Measurements from ENCODE around the gene TMEM132C. TPM values are rescaled to one million over a fixed set of nuclear protein-coding genes. Genes with fewer than 3 reads are reported as not detected.

TMEM132C gene
- total and polyA plus RNA-seq, 2 of the 4 experiments (the other 2 are of a cell fraction): not detected

GRCh38 chr12:128698301-128698972, 431.5 kb downstream of the TMEM132C start:
- no peak overlapping the region for H2AFZ ChIP-seq (replicated peaks; ENCODE audit: low read length, poor library complexity)
- in situ Hi-C loops (cut with MboI; ENCODE audit: low sequenced_read_pairs) (no loop called here), intact Hi-C loops (cut with micrococcal nuclease) (no loop called here), dilution Hi-C loops (cut with HindIII; ENCODE audit: low sequenced_read_pairs, unreplicated experiment) (no loop called here)
- no peak overlapping the region for H3K27ac ChIP-seq (ENCODE audit: insufficient read depth, low read length)
- no peak overlapping the region for H3K4me3 ChIP-seq (ENCODE audit: insufficient read depth, low read depth, low read length)
- no peak overlapping the region for H3K18ac ChIP-seq (ENCODE audit: low read depth, low read length)
- H3K23ac ChIP-seq (ENCODE audit: low read depth, low read length): no peak overlapping the region
- no peaks in the 10 kb centered on the region for H3K36me3 ChIP-seq (ENCODE audit: control insufficient read depth, insufficient read depth, low read length)
- H3K9ac ChIP-seq (ENCODE audit: low read depth, low read length): no peak overlapping the region
- H2BK5ac ChIP-seq (ENCODE audit: low read depth, low read length, poor library complexity, severe bottlenecking): no peak overlapping the region
- ChIA-PET CTCF (no interaction called here), POLR2A (ENCODE audit: unreplicated experiment) (no interaction called here)
- H3K56ac ChIP-seq (ENCODE audit: extremely low read depth, insufficient read depth, low read length): no peak overlapping the region
- no peak overlapping the region for H2BK120ac ChIP-seq (ENCODE audit: low read depth, low read length)
- H4K20me1 ChIP-seq (ENCODE audit: insufficient read depth, low read length): no peaks in the 10 kb centered on the region
- no TSS peak for BruUV-seq (replicated peaks)
- H4K5ac ChIP-seq (ENCODE audit: low read depth, low read length): no peak overlapping the region
- H3K4ac ChIP-seq (ENCODE audit: low read depth, low read length): no peak overlapping the region
- 60% methylated on average over 1 of the region's 12 CpGs; no CpG with 5 or more reads in 1 of the 2 experiments for WGBS, 2 experiments (ENCODE audit: extremely low coverage in 2 of 2, insufficient read length in 1 of 2)
- H3K9me1 ChIP-seq (ENCODE audit: insufficient read depth, low read length): no peaks in the 10 kb centered on the region
- no peak overlapping the region for H2BK15ac ChIP-seq (ENCODE audit: low read depth, low read length)
- H2AK9ac ChIP-seq (replicated peaks; ENCODE audit: low read depth, low read length, poor library complexity): no peak overlapping the region
- no peaks in the 10 kb centered on the region for H3K4me1 ChIP-seq (ENCODE audit: control insufficient read depth, insufficient read depth, low read length)
- H2AK5ac ChIP-seq (ENCODE audit: low read depth, low read length): no peak overlapping the region
- H2BK20ac ChIP-seq (ENCODE audit: low read depth, low read length): no peak overlapping the region
- no peak for TF ChIP-seq MXI1 (IDR thresholded peaks at IDR 0.05; ENCODE audit: borderline replicate concordance, low read depth, low read length)
- no peak for TF ChIP-seq RAD21 (IDR thresholded peaks at IDR 0.05; ENCODE audit: low read length)
- TF ChIP-seq BHLHE40 (IDR thresholded peaks at IDR 0.05; ENCODE audit: low read depth, low read length): no peak
- no peak for TF ChIP-seq NFE2L2 (IDR thresholded peaks at IDR 0.05; ENCODE audit: low read depth, low read length)
- no peak for TF ChIP-seq RCOR1 (IDR thresholded peaks at IDR 0.05; ENCODE audit: insufficient replicate concordance, low read length)
- TF ChIP-seq CEBPB (IDR thresholded peaks at IDR 0.05; ENCODE audit: low read depth, low read length): no peak
- TF ChIP-seq POLR2A (IDR thresholded peaks at IDR 0.05; ENCODE audit: low read depth, low read length): no peak
- peaks cover 41% of the 10 kb centered on the region for H3K9me3 ChIP-seq (ENCODE audit: control insufficient read depth, insufficient read depth, low read length)
- H3K27me3 ChIP-seq (ENCODE audit: control insufficient read depth, insufficient read depth, low read length): no peaks in the 10 kb centered on the region
- no peaks in the 10 kb centered on the region for H3K79me1 ChIP-seq (ENCODE audit: low read depth in 1 of 2, low read length in 2 of 2)
- no peak overlapping the region for H3K14ac ChIP-seq (replicated peaks; ENCODE audit: low read depth, low read length)
- DNase-seq (no peak), ATAC-seq (ENCODE audit: low read depth) (no peak)
- no peak overlapping the region for H3K4me2 ChIP-seq (ENCODE audit: low read depth, low read length)
- H4K91ac ChIP-seq (ENCODE audit: insufficient read depth, low read depth, low read length): no peak overlapping the region
- H4K8ac ChIP-seq (ENCODE audit: low read depth in 2 of 2, low read length in 2 of 2): no peak overlapping the region

Measured in IMR-90 (cell line).